ENCODE results near the gene ELF5.

The ELF5 gene

GRCh38 chr11:34525098-34525497, 11.5 kb upstream of the ELF5 start:
- Histone ChIP-seq H3F3A (ENCODE audit: insufficient read depth, low read length) (no peaks in the 10 kb centered on the region), H2AFZ (ENCODE audit: low read length) (no peak overlapping the region), H3K9me2 (ENCODE audit: low read depth, low read length) (no peaks in the 10 kb centered on the region), H3K9ac (ENCODE audit: low read length) (no peak overlapping the region), H3K4me1 (ENCODE audit: insufficient read depth, low read length, severe bottlenecking) (no peaks in the 10 kb centered on the region), H4K20me1 (ENCODE audit: insufficient read depth, low read length) (no peaks in the 10 kb centered on the region), H3K36me3 (ENCODE audit: insufficient read depth, low read length) (no peaks in the 10 kb centered on the region), H3K9me3 (ENCODE audit: low read length) (no peaks in the 10 kb centered on the region), H3K27me3 (ENCODE audit: insufficient read depth, low read length) (no peaks in the 10 kb centered on the region), H3K4me3 (ENCODE audit: low read depth, low read length, poor library complexity, severe bottlenecking) (no peak overlapping the region), H3K27ac (ENCODE audit: low read depth, low read length, poor library complexity, severe bottlenecking) (no peak overlapping the region), H3K4me2 (ENCODE audit: low read length) (no peak overlapping the region), H3K79me2 (ENCODE audit: insufficient read depth, low read length) (no peaks in the 10 kb centered on the region)
- TF ChIP-seq, protein P1, sequence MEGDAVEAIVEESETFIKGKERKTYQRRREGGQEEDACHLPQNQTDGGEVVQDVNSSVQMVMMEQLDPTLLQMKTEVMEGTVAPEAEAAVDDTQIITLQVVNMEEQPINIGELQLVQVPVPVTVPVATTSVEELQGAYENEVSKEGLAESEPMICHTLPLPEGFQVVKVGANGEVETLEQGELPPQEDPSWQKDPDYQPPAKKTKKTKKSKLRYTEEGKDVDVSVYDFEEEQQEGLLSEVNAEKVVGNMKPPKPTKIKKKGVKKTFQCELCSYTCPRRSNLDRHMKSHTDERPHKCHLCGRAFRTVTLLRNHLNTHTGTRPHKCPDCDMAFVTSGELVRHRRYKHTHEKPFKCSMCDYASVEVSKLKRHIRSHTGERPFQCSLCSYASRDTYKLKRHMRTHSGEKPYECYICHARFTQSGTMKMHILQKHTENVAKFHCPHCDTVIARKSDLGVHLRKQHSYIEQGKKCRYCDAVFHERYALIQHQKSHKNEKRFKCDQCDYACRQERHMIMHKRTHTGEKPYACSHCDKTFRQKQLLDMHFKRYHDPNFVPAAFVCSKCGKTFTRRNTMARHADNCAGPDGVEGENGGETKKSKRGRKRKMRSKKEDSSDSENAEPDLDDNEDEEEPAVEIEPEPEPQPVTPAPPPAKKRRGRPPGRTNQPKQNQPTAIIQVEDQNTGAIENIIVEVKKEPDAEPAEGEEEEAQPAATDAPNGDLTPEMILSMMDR (IDR thresholded peaks at IDR 0.05; ENCODE audit: low read length), result no peak
- no peak for TF ChIP-seq EZH2 (IDR thresholded peaks at IDR 0.05; ENCODE audit: borderline replicate concordance, low read length)

- no peaks in the 10 kb centered on the region for H3K36me3 ChIP-seq (ENCODE audit: insufficient read depth, low read length)
- H3K27ac ChIP-seq (ENCODE audit: low read depth, low read length, poor library complexity, severe bottlenecking), result no peak overlapping the region
- no peak overlapping the region for H3K4me2 ChIP-seq (ENCODE audit: low read length)
- H3F3A ChIP-seq (ENCODE audit: insufficient read depth, low read length), result no peaks in the 10 kb centered on the region
- no peak overlapping the region for H3K4me3 ChIP-seq (ENCODE audit: low read depth, low read length, poor library complexity, severe bottlenecking)
- H3K79me2 ChIP-seq (ENCODE audit: insufficient read depth, low read length), result no peaks in the 10 kb centered on the region
- H3K9me2 ChIP-seq (ENCODE audit: low read depth, low read length), result no peaks in the 10 kb centered on the region
- no peak overlapping the region for H3K9ac ChIP-seq (ENCODE audit: low read length)
- no peak overlapping the region for H2AFZ ChIP-seq (ENCODE audit: low read length)
- TF ChIP-seq, protein P1 (IDR thresholded peaks at IDR 0.05; ENCODE audit: low read length), result no peak
- TF ChIP-seq EZH2 (IDR thresholded peaks at IDR 0.05; ENCODE audit: borderline replicate concordance, low read length), result no peak
- H3K9me3 ChIP-seq (ENCODE audit: low read length), result no peaks in the 10 kb centered on the region
- no peaks in the 10 kb centered on the region for H3K27me3 ChIP-seq (ENCODE audit: insufficient read depth, low read length)
- no peaks in the 10 kb centered on the region for H4K20me1 ChIP-seq (ENCODE audit: insufficient read depth, low read length)
- no peaks in the 10 kb centered on the region for H3K4me1 ChIP-seq (ENCODE audit: insufficient read depth, low read length, severe bottlenecking)
Measured at GRCh38 chr11:34524696-34525095, 11.1 kb upstream of the ELF5 start.

DNA sequence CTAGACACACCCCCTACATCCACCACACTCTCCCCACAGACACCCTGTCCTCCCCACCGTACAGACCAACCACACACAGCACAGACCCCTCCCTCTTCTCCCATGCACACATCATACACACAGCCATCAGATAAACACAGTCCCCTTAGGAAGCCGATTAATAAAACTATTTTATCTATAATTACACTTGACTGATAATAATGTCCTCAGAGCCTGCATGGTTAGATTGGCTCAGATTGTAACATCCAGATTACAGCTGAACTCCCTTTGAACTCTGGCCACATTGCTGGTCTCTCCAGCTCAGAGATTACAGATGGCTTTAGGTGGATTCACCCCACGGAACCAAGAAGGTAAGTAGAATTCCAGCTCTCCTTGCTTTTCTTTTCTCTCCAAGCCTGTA, 9.5 kb upstream of the ELF5 start:
- Histone ChIP-seq H3K4me1 (ENCODE audit: insufficient read depth, low read length, severe bottlenecking) (no peaks in the 10 kb centered on the region), H3F3A (ENCODE audit: insufficient read depth, low read length) (no peaks in the 10 kb centered on the region), H3K36me3 (ENCODE audit: insufficient read depth, low read length) (no peaks in the 10 kb centered on the region), H3K27me3 (ENCODE audit: insufficient read depth, low read length) (no peaks in the 10 kb centered on the region), H3K9me2 (ENCODE audit: low read depth, low read length) (no peaks in the 10 kb centered on the region), H4K20me1 (ENCODE audit: insufficient read depth, low read length) (no peaks in the 10 kb centered on the region), H3K9ac (ENCODE audit: low read length) (no peak overlapping the region), H3K9me3 (ENCODE audit: low read length) (no peaks in the 10 kb centered on the region), H3K27ac (ENCODE audit: low read depth, low read length, poor library complexity, severe bottlenecking) (no peak overlapping the region), H3K4me3 (ENCODE audit: low read depth, low read length, poor library complexity, severe bottlenecking) (no peak overlapping the region), H3K79me2 (ENCODE audit: insufficient read depth, low read length) (no peaks in the 10 kb centered on the region), H2AFZ (ENCODE audit: low read length) (no peak overlapping the region), H3K4me2 (ENCODE audit: low read length) (no peak overlapping the region)
- TF ChIP-seq, protein P1 (IDR thresholded peaks at IDR 0.05; ENCODE audit: low read length), result no peak
- TF ChIP-seq EZH2 (IDR thresholded peaks at IDR 0.05; ENCODE audit: borderline replicate concordance, low read length), result no peak

Data from OCI-LY1 (cell line).